A549 (cell line): ENCODE data around the gene ADAMTS2. TPM values are rescaled to one million over a fixed set of nuclear protein-coding genes. Genes with fewer than 3 reads are reported as not detected.
A peak's percentile ranks its signal among the peaks of the same experiment; 100 is the strongest.

Experiments
- ATAC-seq, 2 experiments: fragments of 200-7000 bp in 1 of 2; fragments of >200 bp in 1 of 2; cut with Nextera tagmentation in 1 of 2; cut with Tn5 transposase in 1 of 2; 3 replicates each; pipeline versions ENCODE4 v1.8.0 to v1.9.1; 2018 to 2020; ENCODE audit warnings: mild to moderate bottlenecking in 1 of 2, moderate library complexity in 1 of 2
- CTCF ChIA-PET: fragments of 300-600 bp; sonication (Branson Sonifier 250); formaldehyde crosslinking; extraction: SDS; loops from one replicate; lab custom pipeline; 2021; ENCODE audit warnings: antibody characterized with exemption, inconsistent platforms; lab: Yijun Ruan, JAX
- POLR2A ChIA-PET: fragments of 350-600 bp; formaldehyde crosslinking; extraction: SDS; loops from one replicate; lab custom pipeline; 2021; ENCODE audit warnings: antibody characterized with exemption, inconsistent platforms; lab: Yijun Ruan, JAX
- DNase-seq, 2 experiments: peaks; one replicate each; pipeline versions ENCODE4 v3.0.0 to v3.0.0-alpha.2; 2011 to 2016; ENCODE audit warnings: low read depth in 1 of 2, low spot score in 1 of 2
- FAIRE-seq: peaks from 2 replicates; lab custom pipeline; 2011; peaks lifted over from hg19 to GRCh38; lab: Jason Lieb, UNC
- H3K27ac ChIP-seq, 2 experiments: fragments of >200 bp; sonication (Bioruptor Twin); formaldehyde crosslinking; 3 replicates each; pipeline ENCODE4 v1.5.1; 2016 to 2017
- H3K4me1 ChIP-seq: fragments of >200 bp; sonication (Bioruptor Twin); formaldehyde crosslinking; 3 replicates; pipeline ENCODE4 v1.6.1; 2016
- H3K4me2 ChIP-seq: fragments of >200 bp; sonication (Bioruptor Twin); formaldehyde crosslinking; 3 replicates; pipeline ENCODE4 v1.6.1; 2016
- H3K4me3 ChIP-seq: fragments of >200 bp; sonication (Bioruptor Twin); formaldehyde crosslinking; 3 replicates; pipeline ENCODE4 v1.5.1; 2016
- H3K9me3 ChIP-seq: fragments of >200 bp; sonication (Bioruptor Twin); formaldehyde crosslinking; 3 replicates; pipeline ENCODE4 v1.6.1; 2016
- BHLHE40 ChIP-seq: IDR thresholded peaks from 2 replicates; pipeline ENCODE4 v1.6.1; 2012; ENCODE audit warnings: low read depth, low read length, inconsistent platforms
- CBX2 ChIP-seq: fragments of 200-600 bp; sonication (generic); IDR thresholded peaks from 2 replicates; pipeline ENCODE4 v1.6.1; 2016; ENCODE audit warnings: low read depth, mild to moderate bottlenecking, borderline replicate concordance
- CHD2 ChIP-seq: fragments of 150-350 bp; IDR thresholded peaks from 2 replicates; pipeline ENCODE4 v1.6.1; 2014; ENCODE audit warnings: low read length; ENCODE audit not compliant: partially characterized antibody
- EHF ChIP-seq: fragments of 250-450 bp; sonication (Bioruptor Pico); IDR thresholded peaks from 2 replicates; pipeline ENCODE4 v1.5.0; 2020; ENCODE audit warnings: mild to moderate bottlenecking
- EHMT2 ChIP-seq: fragments of 200-600 bp; sonication (generic); IDR thresholded peaks from 2 replicates; pipeline ENCODE4 v1.6.1; 2016; ENCODE audit warnings: antibody characterized with exemption, low read depth, mild to moderate bottlenecking, moderate library complexity
- EP300 ChIP-seq, 2 experiments: fragments of >200 bp; sonication (Bioruptor Twin); formaldehyde crosslinking; IDR thresholded peaks; 2 replicates in 1 of 2; 3 replicates in 1 of 2; pipeline ENCODE4 v1.6.1; 2016 to 2017
- FOSB ChIP-seq: fragments of 250-450 bp; sonication (Bioruptor Pico); IDR thresholded peaks from 2 replicates; pipeline ENCODE4 v1.5.0; 2020; ENCODE audit warnings: mild to moderate bottlenecking, moderate library complexity
- FOSL2 ChIP-seq, 2 experiments: fragments of 450-650 bp in 1 of 2; fragments of >200 bp in 1 of 2; sonication (Bioruptor Twin) in 1 of 2; formaldehyde crosslinking; IDR thresholded peaks; 2 replicates each; pipeline versions ENCODE4 v1.5.0 to v1.6.1; 2016 to 2020; ENCODE audit warnings: mild to moderate bottlenecking in 1 of 2, moderate library complexity in 1 of 2
- FOXS1 ChIP-seq: fragments of 250-450 bp; sonication (Bioruptor Pico); IDR thresholded peaks from 2 replicates; pipeline ENCODE4 v1.5.0; 2020; ENCODE audit warnings: mild to moderate bottlenecking, moderate library complexity
- GATA3 ChIP-seq: IDR thresholded peaks from 2 replicates; pipeline ENCODE4 v1.6.1; 2012; ENCODE audit warnings: borderline replicate concordance
- MAZ ChIP-seq: fragments of 150-350 bp; IDR thresholded peaks from 2 replicates; pipeline ENCODE4 v1.6.1; 2014; ENCODE audit warnings: antibody characterized with exemption, low read depth, low read length, borderline replicate concordance
- NFE2L2 ChIP-seq: fragments of 150-350 bp; conservative IDR thresholded peaks from 2 replicates; pipeline ENCODE4 v1.6.1; 2014; ENCODE audit warnings: low read length
- NPAS2 ChIP-seq: fragments of 250-450 bp; sonication (Bioruptor Pico); IDR thresholded peaks from 2 replicates; pipeline ENCODE4 v1.8.0; 2022; ENCODE audit warnings: mild to moderate bottlenecking, moderate library complexity, borderline replicate concordance
- NR3C1 ChIP-seq: fragments of >200 bp; sonication (Bioruptor Twin); formaldehyde crosslinking; IDR thresholded peaks from 3 replicates; pipeline ENCODE4 v1.6.1; 2017
- PHF8 ChIP-seq: fragments of 200-600 bp; sonication (generic); IDR thresholded peaks from 2 replicates; pipeline ENCODE4 v1.6.1; 2016; ENCODE audit warnings: low read depth, mild to moderate bottlenecking, antibody characterized with exemption, moderate library complexity, borderline replicate concordance
- RAD21 ChIP-seq, 2 experiments: fragments of >200 bp in 1 of 2; sonication (Bioruptor Twin) in 1 of 2; formaldehyde crosslinking in 1 of 2; IDR thresholded peaks in 1 of 2; conservative IDR thresholded peaks in 1 of 2; 2 replicates in 1 of 2; 3 replicates in 1 of 2; pipeline ENCODE4 v1.6.1; 2012 to 2018; ENCODE audit warnings: inconsistent platforms in 1 of 2
- ZC3H11A ChIP-seq: fragments of 450-650 bp; IDR thresholded peaks from 2 replicates; pipeline ENCODE4 v1.6.1; 2014; ENCODE audit warnings: antibody characterized with exemption, mild to moderate bottlenecking
- ZNF302 ChIP-seq: fragments of 250-450 bp; sonication (Bioruptor Pico); IDR thresholded peaks from 2 replicates; pipeline ENCODE4 v1.9.0; 2021; ENCODE audit warnings: inconsistent platforms, mild to moderate bottlenecking, moderate library complexity
- ZSCAN20 ChIP-seq: fragments of 250-450 bp; sonication (Bioruptor Pico); IDR thresholded peaks from 2 replicates; pipeline ENCODE4 v1.8.0; 2022; ENCODE audit warnings: mild to moderate bottlenecking, moderate library complexity
- WGBS: methylation state at CpG from one replicate; pipeline ENCODE4 v1.1.6; 2017; ENCODE audit errors: missing lambda C conversion rate; 5-methylcytosine and 5-hydroxymethylcytosine counted together
- polyA plus RNA-seq, 4 experiments: library from polyadenylated mRNA; depleted of rRNA in 3 of 4; stranded (reverse); fragments of >200 nt; fragmentation: RNase III in 1 of 4; extraction: RNeasy Plus Mini Kit Qiagen cat#74134 plus additional on column Dnase treatment in 1 of 4; gene quantifications; 2 replicates in 3 of 4; 3 replicates in 1 of 4; pipeline ENCODE4 v1.2.3, GENCODE V29; 2011 to 2017
- TF ChIP-seq, protein P1 (sequence below): fragments of >200 bp; sonication (Bioruptor Twin); formaldehyde crosslinking; IDR thresholded peaks from 2 replicates; pipeline ENCODE4 v1.6.1; 2016
- TF ChIP-seq, protein P2 (sequence below): fragments of >200 bp; sonication (Bioruptor Twin); formaldehyde crosslinking; IDR thresholded peaks from 3 replicates; pipeline ENCODE4 v1.5.1; 2016

The ADAMTS2 gene
- polyA plus RNA-seq, 2 of the 4 experiments (the other 2 are of a cell fraction), result not detected

DNA sequence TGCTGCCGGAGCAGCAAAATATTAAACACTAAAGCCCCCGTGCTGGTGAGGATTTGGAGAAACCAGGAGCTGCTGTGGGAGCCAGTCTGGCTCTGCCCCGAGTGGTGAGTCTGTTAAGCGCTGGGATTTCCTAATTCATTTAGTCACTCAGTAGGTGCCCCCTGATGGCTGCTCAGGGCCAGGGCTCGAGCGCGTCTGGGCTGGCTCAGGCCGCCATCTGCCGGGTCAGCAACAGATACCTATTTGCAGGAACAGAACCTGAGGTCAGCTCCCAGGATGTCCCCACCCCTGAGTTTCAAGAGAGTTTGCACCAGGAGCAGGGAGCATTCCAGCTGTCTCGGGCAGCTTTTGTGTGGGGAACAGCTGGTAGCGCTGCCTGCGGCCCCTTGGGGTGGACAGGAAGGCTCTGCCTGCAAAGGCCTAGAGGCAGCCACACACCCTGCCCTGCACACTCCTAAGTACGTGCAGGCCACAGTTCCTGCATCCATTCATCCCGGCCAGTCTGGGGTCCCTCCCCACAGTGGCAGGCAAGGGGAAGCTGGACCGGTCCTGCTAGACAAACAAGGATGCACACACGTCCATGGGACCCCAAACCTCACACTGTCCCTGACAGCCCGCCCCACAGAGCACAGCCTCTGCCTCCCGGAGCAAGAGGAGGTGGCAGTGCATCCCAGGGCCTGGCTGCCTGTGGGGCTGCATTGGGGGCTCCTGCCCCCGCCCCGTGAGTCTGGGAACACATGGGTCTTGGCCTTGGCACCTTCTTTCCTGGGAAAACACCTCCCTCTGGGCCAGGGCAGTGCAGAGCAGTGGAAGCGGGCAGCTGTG, 83.7 kb downstream of the ADAMTS2 start:
- Histone ChIP-seq H3K9me3 (peaks cover 11% of the 10 kb centered on the region; the same call in 2 of the 3 replicates), H3K4me2 (no peak overlapping the region), H3K27ac (no peak overlapping the region), H3K4me1 (no peaks in the 10 kb centered on the region), H3K4me3 (no peak overlapping the region)
- 32% methylated on average over 13 of the region's 21 CpGs for WGBS
- DNase-seq (peak in 1 of 2 experiments; percentile 27), ATAC-seq (peak in 1 of 2 experiments; percentile 65; a peak in 2 of 6 replicates), FAIRE-seq (no peak)
- CTCF ChIA-PET, result no interaction called here
- TF ChIP-seq CBX2 (no peak), RAD21 (conservative IDR thresholded peaks at IDR 0.05 in 1 of 2, IDR thresholded peaks at IDR 0.05 in 1 of 2) (peak in 1 of 2 experiments; percentile 22; a peak in 1 of 5 replicates), FOXS1 (CRISPR knock-in tag) (no peak)
- TF ChIP-seq, protein P1, sequence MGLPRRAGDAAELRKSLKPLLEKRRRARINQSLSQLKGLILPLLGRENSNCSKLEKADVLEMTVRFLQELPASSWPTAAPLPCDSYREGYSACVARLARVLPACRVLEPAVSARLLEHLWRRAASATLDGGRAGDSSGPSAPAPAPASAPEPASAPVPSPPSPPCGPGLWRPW, result no peak
- POLR2A ChIA-PET, result no interaction called here

DNA sequence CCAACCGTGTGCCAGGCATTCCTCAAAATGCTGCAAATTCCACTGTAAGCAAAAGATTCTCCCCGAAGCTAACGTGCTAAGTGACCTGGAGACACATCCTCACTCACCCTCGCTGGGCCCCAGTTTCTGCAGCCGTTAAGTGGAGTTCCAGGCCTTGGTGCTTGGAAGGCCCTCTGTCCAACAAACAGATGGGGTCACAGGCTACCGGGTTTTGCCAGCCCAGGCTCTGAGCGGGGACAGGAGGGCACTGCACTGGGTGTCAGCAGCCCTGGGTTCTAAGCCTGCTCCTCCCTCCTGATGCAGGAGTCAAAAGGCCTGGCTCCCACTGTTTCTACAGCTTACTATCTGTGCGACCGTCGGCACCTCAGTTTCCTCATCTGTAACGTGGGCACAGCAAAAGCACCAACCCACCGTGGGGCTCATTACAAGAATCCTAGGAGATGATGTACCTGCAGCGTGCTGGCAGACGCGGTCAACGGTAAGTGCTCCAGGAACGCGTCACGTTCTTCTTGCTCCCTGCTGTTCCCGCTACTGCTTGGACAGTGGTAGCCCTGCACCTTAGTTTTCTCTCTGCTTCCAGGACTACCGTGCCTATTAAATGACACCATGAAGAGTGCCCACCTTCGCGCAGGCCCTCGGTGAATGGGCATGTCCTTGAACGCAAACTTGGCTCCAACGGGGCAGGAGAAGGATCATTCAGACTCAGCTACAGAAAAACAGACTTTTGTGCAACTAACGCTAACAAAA, 84.8 kb downstream of the ADAMTS2 start:
- TF ChIP-seq NFE2L2 (no peak), NPAS2 (no peak), CHD2 (no peak), NR3C1 (no peak), CBX2 (no peak)
- no peak for DNase-seq
- no peak for ATAC-seq
- CTCF ChIA-PET, result no interaction called here
- Histone ChIP-seq H3K4me3 (no peak overlapping the region), H3K4me2 (no peak overlapping the region), H3K27ac (no peak overlapping the region), H3K9me3 (peaks cover 11% of the 10 kb centered on the region; the same call in 2 of the 3 replicates), H3K4me1 (no peaks in the 10 kb centered on the region)
- POLR2A ChIA-PET, result no interaction called here
- 65% methylated on average over 27 of the region's 27 CpGs for WGBS
- no peak for FAIRE-seq

DNA sequence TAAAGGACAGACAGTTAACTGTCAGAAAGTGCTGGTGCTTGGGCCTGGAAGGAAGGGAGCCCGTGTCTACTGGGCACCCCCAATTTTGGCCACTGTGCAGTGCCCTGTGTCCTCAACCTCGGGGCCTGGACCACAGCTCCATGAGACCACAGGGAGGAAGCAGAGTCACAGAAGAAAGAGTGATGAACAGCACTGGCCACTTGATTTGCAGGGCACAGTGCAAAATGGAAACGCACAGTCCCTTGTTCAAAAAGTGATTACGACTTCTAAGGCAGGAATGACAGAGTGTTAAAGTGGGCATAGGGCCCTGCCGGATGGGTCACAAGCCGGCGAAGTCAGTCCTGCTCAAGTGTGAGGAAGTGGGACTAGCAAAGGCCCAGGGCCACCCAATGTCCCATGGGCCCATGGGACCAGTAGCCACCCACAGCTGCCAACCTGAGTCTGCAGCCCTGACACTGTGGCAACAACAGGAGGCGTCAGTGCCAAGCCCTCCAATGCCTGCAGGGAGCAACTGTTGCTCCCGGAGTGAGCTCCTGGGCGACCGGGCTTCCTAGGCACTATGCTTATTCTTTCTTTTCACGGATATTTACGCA, 85.4 kb downstream of the ADAMTS2 start:
- Histone ChIP-seq H3K27ac (no peak overlapping the region), H3K4me1 (no peaks in the 10 kb centered on the region), H3K9me3 (peaks cover 9% of the 10 kb centered on the region; the same call in 2 of the 3 replicates), H3K4me2 (no peak overlapping the region), H3K4me3 (no peak overlapping the region)
- no peak for ATAC-seq
- DNase-seq, result no peak
- 55% methylated on average over 13 of the region's 13 CpGs for WGBS
- ChIA-PET POLR2A (no interaction called here), CTCF (no interaction called here)
- no peak for FAIRE-seq
- TF ChIP-seq MAZ (no peak), PHF8 (no peak), FOSB (CRISPR knock-in tag) (no peak), NPAS2 (no peak), EHMT2 (no peak), ZSCAN20 (CRISPR knock-in tag) (no peak), ZNF302 (CRISPR knock-in tag) (no peak), GATA3 (no peak), EP300 (IDR thresholded peaks at IDR 0.05) (no peak), FOSL2 (IDR thresholded peaks at IDR 0.05) (no peak), FOSL2 (CRISPR knock-in tag; IDR thresholded peaks at IDR 0.05) (no peak), ZC3H11A (no peak), BHLHE40 (no peak), EHF (CRISPR knock-in tag) (no peak)
- TF ChIP-seq, protein P2, sequence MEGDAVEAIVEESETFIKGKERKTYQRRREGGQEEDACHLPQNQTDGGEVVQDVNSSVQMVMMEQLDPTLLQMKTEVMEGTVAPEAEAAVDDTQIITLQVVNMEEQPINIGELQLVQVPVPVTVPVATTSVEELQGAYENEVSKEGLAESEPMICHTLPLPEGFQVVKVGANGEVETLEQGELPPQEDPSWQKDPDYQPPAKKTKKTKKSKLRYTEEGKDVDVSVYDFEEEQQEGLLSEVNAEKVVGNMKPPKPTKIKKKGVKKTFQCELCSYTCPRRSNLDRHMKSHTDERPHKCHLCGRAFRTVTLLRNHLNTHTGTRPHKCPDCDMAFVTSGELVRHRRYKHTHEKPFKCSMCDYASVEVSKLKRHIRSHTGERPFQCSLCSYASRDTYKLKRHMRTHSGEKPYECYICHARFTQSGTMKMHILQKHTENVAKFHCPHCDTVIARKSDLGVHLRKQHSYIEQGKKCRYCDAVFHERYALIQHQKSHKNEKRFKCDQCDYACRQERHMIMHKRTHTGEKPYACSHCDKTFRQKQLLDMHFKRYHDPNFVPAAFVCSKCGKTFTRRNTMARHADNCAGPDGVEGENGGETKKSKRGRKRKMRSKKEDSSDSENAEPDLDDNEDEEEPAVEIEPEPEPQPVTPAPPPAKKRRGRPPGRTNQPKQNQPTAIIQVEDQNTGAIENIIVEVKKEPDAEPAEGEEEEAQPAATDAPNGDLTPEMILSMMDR, result no peak
